GM21619 (cell line): ENCODE data around the gene FMNL2.
A peak's percentile ranks its signal among the peaks of the same experiment; 100 is the strongest.

Experiments
- ATAC-seq: cut with Tn5 transposase; IDR thresholded peaks from one replicate; pipeline ENCODE4 v1.9.1; 2021; ENCODE audit not compliant: unreplicated experiment

The FMNL2 gene

DNA sequence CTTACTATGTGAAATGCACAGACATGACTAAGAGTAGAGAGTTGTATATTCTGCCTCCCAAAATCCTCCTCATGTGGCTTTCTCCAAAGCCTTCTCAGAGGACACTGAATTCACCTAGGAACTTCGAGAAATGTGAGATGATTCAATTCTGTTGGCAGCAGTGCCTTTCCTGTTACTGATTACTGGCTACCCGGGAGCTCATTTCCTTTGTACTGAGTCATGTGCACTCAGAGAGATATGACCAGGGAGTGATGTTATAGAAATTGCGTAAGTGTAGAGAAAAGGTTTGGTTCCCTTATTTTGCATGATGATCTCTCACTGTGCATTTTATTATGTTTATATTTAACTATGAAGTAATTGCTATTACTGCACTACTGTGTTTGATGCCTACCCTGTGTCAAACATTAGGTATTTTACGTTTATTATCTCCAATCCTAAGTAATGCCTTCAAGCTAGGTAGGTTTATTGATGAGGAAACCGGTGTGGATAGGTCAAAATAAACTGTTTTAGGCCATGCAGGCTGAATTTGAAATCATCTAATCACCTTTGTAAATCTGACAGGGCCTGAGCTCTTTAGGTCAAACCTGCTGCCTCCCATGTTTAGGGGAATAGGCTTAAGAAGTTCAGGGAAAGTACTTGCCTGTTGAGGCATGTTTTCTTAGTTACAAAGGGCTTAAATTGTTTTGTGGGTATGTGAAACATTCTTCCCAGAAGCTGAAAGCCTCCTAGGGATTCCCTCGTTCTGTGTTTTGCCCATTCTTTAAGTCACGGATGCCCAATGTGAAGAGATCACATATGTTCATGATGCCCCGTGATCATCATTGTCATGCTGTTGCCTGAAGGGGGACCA, 86.8 kb downstream of the FMNL2 start:
- ATAC-seq = peak; percentile 85

DNA sequence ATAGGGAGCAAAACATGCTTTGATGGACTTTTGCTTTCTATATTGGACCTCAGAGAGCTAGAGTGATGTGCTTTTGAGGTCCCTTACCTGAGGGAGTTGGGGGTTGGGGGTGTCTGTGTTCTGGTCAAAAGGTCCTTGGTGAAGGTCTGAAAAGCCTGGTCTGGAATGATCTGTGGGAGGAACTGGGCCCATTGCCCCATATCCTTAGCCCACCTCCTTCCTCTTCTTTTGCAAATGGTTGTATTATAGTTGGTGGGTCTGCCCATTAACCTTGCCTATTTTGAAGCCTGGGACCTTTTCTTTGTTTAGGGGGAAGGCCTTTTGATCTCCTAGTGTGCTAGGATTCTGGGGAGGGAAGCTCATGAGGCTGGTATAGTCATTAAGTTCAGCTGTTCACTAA, 88.7 kb downstream of the FMNL2 start:
- ATAC-seq = no peak

DNA sequence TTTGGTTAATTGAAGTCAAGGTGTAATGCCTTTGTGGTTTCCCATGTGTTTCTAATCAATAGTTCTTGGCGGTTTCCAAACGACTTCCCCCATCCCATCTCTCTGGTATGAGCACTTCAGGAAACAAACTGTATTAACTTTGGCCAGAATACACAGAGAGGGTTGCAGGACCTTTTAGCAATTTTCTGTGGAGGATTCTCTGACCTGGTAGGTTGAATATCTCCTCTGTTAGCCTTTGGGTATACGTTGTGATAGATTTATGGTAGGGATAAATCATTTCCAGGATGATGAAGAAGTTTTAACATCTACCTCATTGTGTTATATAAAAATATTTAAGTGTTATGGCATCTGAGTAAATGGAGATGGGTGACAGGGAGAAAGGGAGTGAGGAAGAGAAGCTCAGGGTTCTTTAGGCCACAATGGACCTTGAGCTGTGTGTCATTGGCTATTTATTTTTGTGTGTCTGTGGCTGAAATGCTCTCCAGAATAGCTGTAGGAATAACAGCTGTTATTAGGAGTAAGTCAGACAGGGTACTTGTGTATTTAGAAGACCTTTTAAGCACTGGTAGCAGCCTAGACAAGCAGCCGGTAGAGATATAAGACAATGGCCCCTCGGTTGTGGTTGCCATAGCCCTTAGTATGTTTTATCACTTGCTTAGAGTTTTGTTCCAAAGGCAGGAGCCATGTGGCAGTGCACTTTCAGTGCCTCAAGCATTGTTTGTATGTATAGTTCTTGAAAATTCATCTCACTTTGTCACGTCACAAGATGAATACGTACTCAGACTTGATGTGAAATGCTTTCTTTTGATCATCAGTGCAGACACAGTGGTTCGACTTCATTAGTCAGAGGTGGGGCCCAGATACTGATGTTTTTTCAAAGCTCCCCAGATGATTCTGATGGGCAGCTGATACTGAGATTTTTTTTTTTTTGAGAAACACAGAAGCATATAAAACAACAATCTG, 91.1 kb downstream of the FMNL2 start:
- no peak for ATAC-seq

DNA sequence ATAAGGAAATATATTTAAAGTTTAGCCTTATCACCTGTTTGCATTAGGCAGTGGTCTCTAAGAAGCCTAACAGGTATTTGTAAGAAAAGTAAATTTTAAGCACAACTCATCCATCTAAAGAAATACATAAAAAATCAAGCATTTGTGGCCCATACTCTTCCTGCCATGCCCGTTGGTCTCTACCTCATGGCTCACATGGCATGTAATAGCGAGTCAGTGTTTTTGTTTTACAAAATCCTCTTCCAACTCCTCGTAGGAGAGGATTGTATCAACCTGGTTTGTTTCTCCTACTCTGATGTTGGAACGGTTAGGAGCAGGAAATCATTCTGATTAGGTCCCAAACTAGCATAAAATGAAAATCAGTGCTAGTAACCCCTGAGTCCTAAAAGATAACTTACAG, 91.8 kb downstream of the FMNL2 start:
- ATAC-seq = no peak

DNA sequence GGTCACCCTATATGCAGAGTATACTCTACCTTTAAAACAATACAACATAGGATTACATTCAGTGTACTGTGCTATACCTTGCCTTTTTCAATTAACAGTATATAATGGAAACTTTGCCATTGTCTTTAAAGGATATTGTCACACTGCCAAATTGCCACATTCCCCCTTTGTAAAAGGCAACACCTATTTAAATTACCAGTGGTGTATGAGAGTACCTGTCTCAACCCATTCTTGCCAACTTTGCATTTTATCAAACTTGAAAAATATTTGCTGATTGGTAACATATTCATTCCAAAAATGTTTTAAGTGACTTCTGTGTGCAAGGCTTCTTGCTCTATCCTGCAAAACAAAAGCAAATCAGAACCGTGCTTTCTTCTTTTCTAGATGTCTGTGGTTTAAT, 92.9 kb downstream of the FMNL2 start:
- no peak for ATAC-seq

DNA sequence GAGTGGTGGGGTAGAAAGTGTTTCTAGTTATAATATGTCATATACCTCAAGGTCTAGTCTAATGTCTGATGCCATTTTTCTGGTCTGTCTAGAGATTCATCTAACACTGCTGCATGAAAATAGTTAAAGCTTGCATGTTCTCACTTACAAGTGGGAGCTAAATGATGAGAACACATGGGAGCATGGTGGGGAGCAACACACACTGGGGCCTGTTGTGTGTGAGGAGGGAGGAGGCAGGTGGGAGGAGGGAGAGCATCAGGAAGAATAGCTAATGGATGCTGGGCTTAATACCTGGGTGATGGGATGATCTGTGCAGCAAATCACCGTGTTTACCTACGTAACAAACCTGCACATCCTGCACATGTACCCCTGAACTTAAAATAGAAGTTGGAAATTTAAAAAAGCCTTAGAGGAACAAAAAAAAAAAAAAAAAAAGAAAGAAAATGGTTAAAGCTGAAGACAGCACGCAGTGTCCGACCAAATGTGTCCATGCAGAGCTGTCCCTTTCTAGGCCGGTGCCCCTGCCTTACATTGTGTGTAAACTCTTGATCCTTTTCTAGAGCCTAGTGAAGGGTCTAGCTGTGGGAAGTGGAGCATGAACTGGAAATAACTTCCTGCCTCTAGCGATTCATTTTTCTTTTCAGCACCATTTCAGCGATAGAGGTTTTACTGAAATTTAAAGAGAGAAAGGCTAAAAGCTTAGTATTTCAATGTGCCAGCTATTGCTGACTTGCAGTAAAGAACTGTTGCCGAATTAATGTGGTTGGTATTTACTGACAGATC, 94.0 kb downstream of the FMNL2 start:
- no peak for ATAC-seq

DNA sequence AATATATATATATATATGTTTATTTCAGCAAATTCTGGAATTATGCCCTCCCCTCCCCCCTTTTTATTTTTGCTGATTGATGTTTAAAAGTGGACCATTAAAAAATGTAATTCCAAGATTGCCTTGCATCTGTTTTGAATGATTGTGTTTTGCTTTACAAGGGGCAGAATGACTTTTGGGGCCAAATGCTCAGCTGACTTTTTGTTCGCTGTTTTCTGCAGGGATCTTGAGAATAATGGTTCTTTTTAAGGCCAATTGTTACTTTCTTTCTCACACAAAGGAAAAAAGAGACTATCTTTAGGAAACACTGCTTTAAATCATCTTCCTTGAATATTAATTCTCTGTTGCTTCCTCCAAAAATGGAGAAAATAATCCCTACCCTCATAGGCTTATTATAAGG, 95.9 kb downstream of the FMNL2 start:
- no peak for ATAC-seq

DNA sequence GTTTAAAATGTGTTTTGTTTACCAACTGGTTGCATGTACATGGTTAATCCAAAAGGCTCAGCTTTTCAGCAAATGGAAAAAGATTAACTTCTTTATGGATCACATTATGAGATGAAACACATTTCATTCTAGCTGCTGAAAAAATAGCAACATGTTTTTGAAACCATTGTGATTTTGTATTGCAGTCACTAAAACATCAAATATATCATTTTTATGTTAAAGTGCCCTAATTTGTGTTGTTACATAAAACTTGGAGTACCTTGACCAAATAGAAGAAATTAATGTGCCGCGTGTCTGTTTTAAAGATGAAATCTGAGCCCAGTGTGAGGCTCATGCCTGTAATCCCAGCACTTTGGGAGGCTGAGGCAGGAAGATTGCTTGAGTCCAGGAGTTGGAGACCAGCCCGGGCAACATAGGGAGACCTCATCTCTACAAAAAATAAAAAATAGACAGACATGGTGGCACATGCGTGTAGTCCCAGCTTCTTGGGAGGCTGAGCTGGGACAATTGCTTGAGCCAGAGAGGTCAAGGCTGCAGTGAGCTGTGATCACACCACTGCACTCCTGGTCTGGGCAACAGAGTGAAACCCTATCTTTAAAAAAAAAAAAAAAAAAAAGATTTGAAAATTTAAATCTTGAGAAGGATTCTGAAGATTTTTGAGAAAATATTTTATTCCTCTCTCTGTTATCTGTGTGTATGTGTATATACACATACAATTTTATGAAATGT, 96.6 kb downstream of the FMNL2 start:
- no peak for ATAC-seq

DNA sequence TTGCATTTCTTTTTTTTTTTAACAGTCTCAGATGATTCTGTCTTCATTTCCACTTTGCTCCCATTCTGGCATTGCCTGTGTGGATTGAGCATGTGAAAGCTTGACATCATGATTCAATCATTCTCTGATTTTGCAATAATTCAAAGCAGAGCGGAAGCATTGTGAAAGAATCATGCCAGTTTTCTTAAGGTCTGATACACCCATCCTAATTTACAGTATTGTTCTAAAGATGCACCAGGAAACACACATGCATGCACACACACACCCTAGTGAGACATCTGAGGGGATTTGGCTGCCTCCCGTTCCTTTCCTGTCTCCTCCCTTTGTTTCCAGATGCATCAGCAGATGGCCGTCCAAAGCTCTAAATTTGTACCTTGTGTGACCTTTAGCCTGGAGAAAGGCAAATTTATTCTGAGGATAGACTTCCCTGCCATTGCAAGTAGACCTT, 97.3 kb downstream of the FMNL2 start:
- ATAC-seq = no peak

DNA sequence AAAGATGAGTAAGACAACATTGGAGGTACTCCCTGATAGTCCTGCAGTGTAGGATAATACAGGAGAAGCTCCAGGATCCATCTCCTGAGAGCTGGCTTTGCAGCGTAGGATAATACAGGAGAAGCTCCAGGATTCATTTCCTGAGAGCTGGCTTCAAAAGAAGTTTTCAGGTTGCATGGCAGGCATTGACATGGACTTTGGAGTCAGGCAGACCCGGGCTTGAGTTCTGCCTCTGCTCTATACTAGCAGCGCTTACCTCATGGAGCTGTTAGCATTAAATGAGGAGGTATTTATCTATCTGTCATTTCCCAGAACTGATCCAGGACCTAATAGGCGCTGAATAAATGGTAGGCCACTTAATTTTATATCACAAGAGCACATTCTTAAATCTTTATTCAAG, 97.8 kb downstream of the FMNL2 start:
- no peak for ATAC-seq

DNA sequence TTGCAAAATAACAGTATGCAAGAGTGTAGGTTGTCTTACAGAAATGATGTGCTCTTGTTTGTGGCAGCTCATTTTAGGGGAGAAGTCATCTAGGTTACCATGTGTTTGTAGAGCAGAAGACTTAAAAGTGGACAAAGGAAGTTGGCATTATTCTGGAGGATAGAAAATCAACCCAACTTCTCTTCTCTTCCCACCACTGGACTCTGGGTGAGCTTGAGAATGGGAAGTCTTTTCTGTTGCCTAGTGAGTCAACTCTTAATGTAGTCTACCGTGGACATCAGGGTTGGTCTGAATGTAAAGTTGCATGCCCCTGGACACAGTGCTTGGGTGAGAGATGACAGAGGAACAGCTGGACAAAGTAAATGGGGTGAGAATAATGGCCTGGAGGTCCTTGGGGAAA, 98.3 kb downstream of the FMNL2 start:
- no peak for ATAC-seq

DNA sequence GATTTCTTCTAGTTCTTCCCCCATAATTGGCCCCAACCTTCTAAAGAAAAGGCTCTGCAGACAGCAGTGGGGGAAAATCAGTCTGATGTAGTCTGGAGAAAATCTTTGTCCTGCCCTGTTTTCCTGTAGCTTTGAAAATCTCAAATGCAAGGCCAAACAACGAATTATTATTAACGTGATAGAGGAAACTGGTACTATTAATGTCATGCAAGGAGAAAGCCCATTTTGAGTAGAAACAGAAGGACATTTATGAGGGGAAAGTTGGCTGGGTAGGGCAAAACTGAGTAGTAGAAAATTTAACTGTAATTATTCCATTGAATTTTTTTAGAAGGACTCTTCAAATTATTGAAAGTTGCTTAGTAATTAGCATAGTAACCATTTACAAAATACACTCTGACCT, 98.8 kb downstream of the FMNL2 start:
- no peak for ATAC-seq

DNA sequence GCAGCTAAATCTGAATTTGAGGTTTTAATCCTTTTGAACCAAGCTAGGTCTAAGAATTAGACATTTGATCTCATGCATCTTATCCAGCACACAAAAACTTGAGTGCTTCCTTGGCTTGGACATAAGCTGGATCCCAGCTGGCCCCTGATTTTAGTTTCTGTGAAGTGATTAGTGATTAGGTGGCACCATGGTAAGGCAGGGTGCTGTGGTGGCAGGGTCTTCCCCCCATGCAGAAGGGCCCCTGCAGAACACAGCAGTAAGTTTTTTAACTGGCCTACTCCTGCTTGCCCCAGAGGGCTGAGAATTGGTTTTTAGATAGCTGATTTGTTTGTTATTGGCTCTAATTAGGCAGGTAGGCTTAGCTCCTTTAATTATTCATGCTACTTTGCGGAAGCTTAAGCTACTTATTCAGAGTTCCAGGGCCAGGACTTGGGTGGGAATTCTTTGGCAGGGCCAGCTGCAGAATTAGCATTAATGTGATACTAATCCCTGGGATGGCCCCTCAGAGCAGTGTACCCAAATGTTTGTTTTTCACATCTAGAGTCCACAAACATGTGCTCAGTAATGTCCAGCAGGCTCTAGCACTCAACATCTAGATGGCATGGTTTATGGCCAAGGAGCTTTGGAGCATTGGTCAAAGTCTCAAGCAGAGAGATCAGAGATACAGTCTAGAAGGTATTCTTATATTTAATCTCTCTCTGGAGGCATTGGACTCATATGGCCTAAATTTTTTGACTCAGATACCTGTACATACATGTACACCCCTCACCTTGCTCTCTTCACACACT, 99.6 kb downstream of the FMNL2 start:
- ATAC-seq = no peak

DNA sequence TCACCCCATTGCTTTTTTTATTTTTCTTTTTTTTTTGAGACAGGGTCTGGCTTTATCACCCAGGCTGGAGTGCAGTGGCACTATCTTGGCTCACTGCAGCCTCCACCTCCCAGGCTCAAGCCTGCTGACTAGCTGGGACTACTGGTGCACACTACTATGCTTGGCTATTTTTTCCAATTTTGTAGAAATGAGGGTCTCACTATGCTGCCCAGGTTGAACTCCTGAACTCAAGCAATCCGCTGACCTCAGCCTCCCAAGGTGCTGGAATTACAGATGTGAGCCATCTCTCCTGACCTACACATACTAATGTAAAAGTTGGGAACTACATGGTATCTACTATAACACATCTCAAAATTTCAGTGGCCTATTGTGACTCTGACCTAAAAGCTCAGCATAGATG, 101.2 kb downstream of the FMNL2 start:
- ATAC-seq = no peak

DNA sequence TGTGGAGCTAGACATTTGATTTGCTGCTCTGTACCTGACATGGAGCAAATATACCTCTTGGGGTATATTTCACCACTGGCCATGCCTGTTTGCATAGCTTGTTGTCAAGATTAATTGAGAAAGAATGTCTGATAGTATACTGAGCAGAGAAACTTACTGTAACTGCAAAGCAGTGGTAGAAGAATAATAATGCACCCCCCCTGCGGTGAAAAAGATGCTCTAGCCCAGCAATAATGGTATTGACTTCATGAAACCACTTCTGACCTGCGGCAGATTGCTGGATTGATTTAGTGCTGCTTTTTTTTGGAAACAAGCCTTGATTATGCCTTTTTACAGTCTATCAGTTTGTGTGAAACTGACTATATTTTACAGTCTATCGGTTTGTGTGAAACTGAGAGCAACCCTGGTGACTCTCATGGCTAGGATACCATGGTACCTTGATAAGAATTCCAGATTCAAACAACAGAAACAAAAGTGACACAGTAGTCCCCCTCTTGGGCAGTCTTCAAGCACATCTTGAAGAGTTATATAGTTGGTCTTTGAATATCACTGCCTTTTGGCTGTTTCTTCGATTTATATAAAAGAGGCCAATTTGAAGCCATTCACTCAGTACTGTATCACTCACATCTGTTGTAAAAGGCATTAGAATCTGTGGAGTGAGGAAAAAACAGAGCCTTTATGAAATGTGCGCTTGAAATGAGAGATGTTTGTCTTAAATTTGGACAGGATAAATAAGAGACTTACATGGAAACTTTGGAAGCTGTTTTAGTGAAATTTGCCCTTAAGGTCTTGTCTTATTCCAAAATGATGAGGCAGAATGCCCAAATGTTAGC, 102.5 kb downstream of the FMNL2 start:
- ATAC-seq = no peak

DNA sequence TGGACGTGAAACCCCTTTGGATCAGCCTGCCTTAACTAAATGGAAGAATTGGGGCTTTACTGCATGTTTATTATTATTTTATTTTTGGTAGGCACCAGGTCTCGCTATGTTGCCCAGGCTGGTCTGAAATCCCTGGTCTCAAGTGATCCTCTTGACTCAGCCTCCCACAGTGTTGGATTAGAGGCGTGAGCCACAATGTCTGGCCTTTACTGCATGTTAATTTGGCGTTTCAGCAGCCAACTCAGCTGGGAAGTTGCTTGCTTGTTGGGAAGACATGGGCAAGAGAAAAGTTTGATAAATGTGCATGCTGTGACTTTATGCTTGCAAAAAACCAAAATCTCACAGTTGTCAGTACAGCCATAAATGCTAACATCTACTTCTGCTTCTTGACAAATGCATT, 105.1 kb downstream of the FMNL2 start:
- no peak for ATAC-seq

DNA sequence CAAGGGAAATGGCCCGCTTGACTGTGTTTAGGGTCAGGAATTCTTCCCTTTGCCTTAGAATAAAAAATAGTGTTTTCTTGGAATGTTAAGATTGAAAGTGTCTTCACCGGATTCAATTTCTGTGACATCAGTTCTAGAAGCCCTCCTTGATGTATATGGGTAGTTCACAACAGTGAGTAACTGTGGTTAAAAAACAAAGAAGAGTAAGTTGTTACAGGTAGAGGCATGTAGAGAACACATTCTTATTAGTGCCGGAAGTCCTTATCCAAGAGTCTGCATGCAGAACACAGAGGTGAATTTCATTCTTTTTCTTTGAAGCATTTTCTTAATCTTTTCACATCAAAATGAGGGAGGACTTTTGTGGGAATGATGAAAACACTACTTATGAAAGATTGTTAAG, 105.5 kb downstream of the FMNL2 start:
- no peak for ATAC-seq

DNA sequence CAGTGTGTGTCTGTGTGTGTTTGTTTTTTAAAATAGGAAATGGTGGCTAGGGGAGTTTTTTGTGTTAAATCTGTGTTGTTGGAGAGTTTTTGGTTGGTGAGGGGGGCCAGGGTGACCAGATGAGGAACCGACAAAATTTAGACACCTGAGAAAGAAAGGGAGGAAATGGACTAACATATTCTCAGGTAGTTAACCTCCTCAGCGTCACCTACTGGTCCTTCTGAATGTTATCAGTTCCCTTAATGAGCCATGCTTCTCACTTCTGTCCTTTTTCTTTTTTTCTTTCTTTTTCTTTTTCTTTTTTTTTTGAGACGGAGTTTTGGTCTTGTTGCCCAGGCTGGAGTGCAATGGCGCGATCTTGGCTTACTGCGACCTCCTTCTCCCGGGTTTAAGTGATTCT, 107.0 kb downstream of the FMNL2 start:
- ATAC-seq = peak; percentile 41

DNA sequence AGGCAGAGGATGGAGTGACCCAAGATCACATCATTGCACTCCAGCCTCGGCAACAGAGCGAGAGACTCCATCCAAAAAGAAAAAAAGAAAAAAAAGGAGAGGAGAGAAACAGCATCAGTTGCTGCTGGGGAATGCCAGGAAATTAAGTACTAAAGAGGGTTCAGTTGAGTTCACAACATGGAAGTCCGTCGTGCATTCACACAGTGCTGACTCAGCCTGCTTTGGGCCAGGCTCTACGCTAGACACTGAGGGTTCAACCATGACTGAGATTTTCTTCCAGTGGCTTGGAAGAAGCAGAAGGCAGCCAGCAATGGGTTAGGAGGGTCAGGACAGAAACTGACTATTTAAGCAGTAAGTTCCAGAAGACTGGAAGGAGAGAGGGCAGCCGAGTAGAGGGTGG, 108.8 kb downstream of the FMNL2 start:
- no peak for ATAC-seq
